GM21360 (cell line): ENCODE data around the gene ANKRD31.
"Not testable (repeated sequence)": the region's sequence is repeated elsewhere in the genome, so short reads cannot be mapped to it uniquely, and the experiment has no call there.

Experiments
- ATAC-seq: cut with Tn5 transposase; IDR thresholded peaks from one replicate; pipeline ENCODE4 v1.9.1; 2021; ENCODE audit warnings: mild to moderate bottlenecking, moderate library complexity; ENCODE audit not compliant: unreplicated experiment

Gene ANKRD31

DNA sequence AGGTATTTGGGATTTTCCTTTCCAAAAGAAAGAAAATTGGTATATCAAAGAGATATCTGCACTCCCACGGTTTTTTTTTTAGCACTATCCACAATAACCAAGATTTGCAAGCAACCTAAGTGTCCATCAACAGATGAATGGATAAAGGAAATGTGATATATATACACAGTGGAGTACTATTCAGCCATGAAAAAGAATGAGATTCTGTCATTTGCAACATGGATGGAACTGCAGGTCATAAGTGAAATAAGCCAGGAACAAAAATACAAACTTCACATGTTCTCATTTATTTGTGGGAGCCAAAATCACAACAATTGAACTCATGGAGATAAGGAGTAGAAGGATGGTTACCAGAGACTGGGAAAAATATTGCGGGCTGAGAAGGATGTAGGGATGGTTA is 9.8 kb downstream of the ANKRD31 start:
- no peak for ATAC-seq

GRCh38 chr5:75225506-75225905 is 11.2 kb downstream of the ANKRD31 start:
- no peak for ATAC-seq

DNA sequence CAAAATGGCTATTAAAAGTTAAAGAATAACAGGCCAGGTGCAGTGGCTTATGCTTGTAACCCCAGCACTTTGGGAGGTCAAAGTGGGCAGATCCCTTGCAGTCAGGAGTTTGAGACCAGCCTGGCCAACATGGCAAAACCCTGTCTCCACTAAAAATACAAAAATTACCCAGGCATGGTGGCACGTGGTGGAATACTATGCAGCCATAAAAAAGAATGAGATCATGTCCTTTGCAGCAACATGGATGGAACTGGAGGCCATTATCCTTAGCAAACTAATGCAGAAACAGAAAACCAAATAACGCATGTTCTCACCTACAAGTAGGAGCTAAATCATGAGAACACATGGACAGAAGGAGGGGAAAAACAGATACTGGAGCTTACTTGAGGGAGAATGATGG is 15.9 kb downstream of the ANKRD31 start:
- not testable (repeated sequence) for ATAC-seq

GRCh38 chr5:75214928-75215327 is 21.8 kb downstream of the ANKRD31 start:
- no peak for ATAC-seq

DNA sequence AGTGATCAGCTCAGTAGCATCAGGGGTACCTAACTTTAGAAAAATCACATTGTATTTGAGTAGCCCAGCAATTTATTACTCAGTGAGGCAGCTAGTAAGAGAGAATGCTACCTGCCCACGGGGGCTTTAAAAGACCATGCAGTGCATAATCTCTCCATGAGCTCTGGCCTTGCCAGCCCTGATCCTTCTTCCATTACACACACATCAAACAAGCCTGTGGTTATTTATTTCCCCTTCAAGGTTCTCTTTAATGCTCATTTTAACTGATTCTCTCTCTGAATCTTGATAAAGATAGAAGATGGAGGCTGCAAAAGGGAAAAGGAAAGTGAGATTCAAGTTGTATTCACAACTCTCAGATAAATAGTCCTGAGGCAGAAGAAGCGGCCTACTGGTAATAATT is 22.3 kb downstream of the ANKRD31 start:
- ATAC-seq, result no peak

GRCh38 chr5:75203604-75204003 is 33.1 kb downstream of the ANKRD31 start:
- no peak for ATAC-seq

DNA sequence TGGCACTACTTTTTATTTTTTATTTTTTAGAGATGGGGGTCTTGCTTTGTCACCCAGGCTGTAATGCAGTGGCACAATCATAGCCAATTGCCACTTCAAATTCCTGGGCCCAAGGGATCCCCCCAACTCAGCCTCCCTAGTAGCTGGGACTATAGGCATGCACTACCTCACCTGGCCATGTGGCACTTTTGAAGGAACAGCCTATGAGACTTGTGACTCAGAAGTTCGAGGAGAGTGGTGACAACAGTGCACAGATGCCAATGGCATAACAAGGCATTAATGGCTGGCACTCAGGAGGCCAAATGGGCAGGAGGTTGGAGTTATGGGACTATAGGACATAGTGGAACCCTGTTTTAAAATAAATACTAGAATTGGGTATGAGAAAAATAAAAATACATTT is 33.7 kb downstream of the ANKRD31 start:
- no peak for ATAC-seq

DNA sequence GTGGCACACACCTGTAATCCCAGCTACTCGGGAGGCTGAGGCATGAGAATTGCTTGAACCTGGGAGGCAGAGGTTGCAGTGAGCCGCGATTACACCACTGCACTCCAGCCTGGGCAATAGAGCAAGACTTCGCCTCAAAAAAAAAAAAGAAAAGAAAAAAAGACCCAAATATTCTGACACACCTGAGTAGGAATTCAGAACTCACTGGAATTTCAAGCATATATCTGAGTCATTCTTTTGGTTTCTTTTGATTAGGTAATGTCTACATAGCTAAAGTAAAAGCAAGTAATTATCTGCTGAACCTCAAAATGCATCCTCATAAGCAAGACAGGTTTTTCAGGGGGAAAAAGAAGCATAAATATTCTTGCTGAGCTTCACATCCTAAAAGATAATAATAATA is 35.9 kb downstream of the ANKRD31 start:
- no peak for ATAC-seq

GRCh38 chr5:75199946-75200345 is 36.7 kb downstream of the ANKRD31 start:
- no peak for ATAC-seq

- no peak for ATAC-seq
These were observed 37.6 kb downstream of the ANKRD31 start for GRCh38 chr5:75199071-75199470.

DNA sequence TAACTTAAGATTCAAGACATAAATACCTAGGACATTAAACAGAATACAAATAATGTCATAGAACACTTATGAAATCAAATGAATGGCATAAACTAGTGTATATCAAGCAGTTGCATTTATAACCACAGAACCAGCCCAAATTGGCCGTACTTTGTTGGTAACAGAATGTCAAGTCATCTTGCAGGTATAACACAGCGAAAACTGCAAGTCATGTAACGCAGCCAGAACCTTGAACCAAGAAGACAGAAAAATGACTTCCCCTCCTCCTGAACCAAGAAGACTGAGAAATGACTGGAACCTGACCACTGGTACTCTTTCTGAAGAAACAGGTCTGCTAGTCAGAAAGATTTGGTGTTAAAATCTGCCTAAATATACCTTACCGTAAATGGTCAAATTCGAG is 38.9 kb downstream of the ANKRD31 start:
- no peak for ATAC-seq

GRCh38 chr5:75192804-75193203 is 43.9 kb downstream of the ANKRD31 start:
- no peak for ATAC-seq

DNA sequence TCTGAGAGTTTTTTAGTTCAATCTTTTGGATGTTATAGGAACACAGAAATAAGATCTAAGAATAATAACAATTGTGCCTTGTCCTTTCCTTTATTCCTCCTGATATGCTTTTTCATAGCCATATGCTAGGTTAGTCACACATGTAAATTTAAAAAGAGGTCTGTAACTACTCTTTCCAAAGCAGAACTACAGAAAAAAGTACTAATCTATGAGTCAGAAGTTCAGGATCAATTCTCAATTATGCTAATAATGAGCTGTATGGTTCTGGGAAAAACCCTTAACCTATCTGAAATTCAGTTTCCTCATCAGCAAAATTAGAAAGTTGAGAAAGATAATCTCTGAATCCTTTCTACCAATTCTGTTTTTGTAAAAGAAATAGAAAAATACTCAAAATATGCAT is 44.4 kb downstream of the ANKRD31 start:
- no peak for ATAC-seq

GRCh38 chr5:75190227-75190626 is 46.5 kb downstream of the ANKRD31 start:
- no peak for ATAC-seq

DNA sequence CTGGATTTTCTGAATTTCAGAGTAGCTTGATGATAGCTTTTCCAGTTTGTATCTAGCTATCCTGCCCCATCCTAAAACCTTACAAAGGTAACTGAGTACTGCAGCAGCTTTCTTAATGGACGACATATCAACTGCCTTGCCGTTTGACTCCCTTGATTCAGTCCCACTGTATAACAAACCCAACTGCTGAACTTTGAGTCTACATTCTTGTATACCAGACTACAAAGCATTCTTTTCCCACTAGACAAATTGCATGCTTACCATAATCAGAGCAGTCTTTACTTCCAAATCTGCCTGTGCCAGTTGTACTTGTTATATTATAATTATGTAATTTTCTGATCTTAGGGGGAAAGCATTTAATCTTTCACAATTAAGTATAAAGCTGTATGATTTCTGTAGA is 47.3 kb downstream of the ANKRD31 start:
- no peak for ATAC-seq

- ATAC-seq, result no peak
These were observed 50.9 kb downstream of the ANKRD31 start for GRCh38 chr5:75185763-75186162.

GRCh38 chr5:75176009-75176408 is 60.7 kb downstream of the ANKRD31 start:
- ATAC-seq, result not testable (repeated sequence)

DNA sequence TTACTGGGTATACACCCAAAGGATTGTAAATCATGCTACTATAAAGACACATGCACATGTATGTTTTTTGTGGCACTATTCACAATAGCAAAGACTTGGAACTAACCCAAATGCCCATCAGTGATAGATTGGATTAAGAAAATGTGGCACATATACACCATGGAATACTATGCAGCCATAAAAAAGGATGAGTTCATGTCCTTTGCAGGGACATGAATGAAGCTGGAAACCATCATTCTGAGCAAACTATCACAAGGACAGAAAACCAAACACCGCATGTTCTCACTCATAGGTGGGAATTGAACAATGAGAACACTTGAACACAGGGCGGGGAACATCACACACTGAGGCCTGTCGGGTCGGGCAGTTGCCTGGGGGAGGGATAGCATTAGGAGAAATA is 61.8 kb downstream of the ANKRD31 start:
- ATAC-seq, result not testable (repeated sequence)

DNA sequence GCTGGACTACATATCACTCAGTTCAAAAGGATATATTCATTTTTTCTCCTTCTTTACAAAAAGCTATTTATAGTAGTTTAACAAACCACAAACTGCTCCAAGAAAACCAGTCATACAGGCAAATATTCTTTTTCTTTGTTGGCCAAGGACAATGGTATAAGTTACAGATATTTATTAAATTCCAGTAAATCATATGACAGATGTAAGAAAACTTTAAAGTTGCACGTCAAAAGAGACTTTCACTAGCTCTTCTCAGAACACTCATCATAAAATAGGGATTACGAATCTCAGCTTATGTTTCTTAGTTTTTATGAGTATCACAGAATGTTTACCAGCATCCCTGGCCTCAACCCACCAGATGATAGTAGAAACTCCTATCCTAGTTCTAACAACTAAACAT is 67.2 kb downstream of the ANKRD31 start:
- no peak for ATAC-seq

DNA sequence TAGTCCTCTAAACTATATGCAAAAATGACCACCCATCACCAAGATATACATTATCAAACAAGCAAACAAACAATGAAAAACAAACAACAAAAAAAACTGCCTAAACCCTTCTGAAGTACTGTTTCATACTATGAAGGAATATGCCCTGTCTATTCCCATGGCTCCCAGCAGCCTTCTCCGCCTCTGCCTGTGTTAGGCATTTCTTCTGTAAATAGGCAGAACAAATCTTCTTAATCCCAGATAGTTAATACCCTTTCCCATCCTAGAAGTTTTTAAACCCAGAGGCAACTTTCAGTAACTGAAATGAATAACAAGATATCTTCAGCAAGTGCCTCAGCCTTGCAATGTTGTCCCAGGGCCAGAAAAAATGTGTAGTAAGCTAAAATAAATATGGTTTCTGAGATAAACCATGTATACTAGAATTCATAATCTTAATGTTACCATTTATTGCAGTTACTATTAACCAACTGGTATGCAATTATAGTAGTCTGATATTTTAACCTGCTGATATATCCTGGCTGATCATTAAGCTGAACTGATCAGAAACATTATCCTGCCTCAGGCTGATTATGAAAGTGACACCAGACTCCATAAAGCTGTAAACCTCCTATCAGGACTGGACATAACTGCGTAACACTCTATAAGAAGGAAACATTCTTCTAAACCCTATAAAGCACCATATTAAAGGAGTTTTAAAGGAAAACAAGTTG is 68.5 kb downstream of the ANKRD31 start:
- ATAC-seq, result no peak

DNA sequence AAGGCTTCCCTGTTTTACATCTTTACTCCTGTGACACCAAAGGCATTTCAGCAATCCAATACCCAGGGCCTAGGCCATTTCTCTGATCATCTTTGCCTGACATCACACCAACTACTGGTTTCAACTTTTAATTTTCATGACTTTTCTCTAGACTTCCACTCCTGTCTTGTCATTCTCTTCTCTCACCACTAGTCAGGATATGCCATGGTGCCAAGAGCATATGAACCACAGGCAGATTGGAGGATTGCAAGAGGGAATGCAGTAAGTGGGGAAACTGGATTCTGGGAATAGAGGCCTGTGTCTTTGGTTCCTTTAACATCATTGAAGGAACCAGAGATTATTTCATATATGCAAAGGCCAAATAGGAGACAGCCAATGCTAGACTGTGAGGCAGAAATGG is 69.3 kb downstream of the ANKRD31 start:
- ATAC-seq, result no peak

DNA sequence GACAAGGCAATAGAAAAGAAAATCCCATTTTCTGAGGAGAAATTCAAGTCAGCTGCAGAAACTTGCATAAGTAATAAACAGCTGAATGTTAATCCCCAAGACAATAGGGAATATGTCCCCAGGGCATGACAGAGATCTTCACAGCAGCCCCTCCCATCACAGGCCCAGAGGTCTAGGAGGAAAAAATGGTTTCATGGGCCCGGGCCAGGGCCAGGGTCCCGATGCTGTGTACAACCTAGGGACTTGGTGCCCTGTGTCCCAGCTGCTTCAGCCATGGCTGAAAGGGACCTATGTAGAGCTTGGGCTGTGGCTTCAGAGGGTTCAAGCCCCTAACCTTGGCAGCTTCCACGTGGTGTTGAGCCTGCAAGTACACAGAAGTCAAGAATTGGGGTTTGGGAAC is 75.2 kb downstream of the ANKRD31 start:
- ATAC-seq, result not testable (repeated sequence)

DNA sequence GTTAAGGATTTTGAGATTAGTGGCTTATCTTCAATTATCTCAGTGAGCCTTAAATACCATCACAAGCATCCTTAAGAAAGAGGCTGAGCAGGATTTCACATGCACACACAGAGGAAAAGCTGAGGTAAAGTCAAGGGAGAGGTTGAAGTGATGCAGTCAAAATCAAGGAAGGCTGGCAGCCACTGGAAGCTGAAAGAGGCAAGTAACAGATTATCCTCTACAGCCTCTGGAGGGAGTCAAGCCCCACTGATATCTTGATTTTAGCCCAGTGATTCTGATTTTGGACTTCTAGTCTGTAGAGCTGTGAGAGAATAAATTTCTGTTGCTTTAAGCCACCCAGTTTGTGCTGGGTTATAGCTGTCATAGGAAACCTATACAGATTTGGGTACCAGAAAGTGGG is 80.1 kb downstream of the ANKRD31 start:
- ATAC-seq, result no peak
